Measurements from ENCODE around the gene GLIS2.

Gene GLIS2

GRCh38 chr16:4309102-4309832 is 6.6 kb upstream of the GLIS2 start:
- DNase-seq (ENCODE audit: low spot score), result no peak
- TF ChIP-seq, protein P1, sequence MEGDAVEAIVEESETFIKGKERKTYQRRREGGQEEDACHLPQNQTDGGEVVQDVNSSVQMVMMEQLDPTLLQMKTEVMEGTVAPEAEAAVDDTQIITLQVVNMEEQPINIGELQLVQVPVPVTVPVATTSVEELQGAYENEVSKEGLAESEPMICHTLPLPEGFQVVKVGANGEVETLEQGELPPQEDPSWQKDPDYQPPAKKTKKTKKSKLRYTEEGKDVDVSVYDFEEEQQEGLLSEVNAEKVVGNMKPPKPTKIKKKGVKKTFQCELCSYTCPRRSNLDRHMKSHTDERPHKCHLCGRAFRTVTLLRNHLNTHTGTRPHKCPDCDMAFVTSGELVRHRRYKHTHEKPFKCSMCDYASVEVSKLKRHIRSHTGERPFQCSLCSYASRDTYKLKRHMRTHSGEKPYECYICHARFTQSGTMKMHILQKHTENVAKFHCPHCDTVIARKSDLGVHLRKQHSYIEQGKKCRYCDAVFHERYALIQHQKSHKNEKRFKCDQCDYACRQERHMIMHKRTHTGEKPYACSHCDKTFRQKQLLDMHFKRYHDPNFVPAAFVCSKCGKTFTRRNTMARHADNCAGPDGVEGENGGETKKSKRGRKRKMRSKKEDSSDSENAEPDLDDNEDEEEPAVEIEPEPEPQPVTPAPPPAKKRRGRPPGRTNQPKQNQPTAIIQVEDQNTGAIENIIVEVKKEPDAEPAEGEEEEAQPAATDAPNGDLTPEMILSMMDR (IDR thresholded peaks at IDR 0.05; ENCODE audit: extremely low read depth, missing control alignments), result no peak

DNA sequence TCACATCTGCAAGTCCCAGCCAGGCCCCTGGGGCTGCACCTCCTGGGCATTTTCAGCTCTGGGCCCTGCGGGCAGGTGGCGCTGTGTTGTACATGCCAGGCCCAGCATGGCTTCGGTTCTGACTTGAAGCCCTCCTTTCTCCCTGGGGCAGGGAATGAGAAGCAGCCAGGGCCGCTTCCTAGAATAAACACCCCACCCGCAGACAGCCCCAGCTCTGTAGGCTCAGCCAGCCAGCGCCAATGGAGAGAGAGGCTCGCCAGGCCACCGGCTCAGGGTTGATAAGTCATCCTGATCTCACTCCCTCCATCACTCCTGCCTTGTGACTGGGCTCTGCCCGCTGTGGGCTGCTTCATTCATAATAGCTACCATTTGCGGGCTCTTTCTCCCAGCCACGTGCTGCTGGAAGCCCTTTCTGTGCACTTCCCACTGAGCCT is 6.0 kb upstream of the GLIS2 start:
- TF ChIP-seq, protein P1 (IDR thresholded peaks at IDR 0.05; ENCODE audit: extremely low read depth, missing control alignments), result peak; percentile 75

DNA sequence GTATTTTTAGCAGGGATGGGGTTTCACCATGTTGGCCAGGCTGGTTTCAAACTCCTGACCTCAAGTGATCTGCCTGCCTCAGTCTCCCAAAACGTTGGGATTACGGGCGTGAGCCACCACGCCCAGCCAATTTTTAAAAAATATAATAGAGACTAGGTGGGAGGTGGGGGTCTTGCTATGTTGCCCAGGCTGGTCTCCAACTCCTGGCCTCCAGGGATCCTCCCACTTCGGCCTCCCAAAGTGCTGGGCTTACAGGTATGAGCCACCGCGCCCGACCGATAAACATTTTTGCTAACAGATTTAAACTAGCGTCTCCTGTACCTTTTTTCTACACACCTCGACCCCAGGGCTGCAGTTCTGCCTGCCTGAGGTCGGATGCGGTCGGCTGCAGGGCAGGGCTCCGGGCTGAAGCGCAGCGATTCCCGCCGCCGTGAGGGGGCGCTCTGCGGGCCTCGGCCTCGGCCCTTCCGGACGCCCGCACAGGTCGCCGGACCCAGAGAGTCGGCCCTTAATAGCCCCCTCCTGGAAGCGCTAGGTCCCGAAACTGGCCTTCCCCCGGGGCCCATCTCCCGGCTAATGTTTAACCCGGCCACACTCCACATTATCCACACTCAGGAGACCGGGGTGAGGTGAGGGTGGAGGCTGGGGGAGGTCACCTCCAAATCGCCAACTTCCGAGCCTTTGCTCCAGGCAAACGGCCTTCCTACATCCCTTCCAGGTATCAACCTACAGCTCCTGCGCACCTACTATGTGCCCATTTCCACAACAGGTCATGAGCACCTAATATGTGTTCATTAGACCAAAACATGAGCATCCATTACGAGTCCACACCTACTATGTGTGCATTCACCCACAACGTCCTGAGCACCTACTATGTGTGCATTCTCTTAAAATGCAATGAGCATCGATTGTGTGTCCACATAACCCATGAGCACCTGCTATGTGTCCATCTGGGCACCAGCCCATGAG is 2.0 kb upstream of the GLIS2 start:
- peak; percentile 87 for DNase-seq (ENCODE audit: low spot score)
- TF ChIP-seq, protein P1 (IDR thresholded peaks at IDR 0.05; ENCODE audit: extremely low read depth, missing control alignments), result peak; percentile 70

More for the DNA sequence above, 6.0 kb upstream of the GLIS2 start:
- peak; percentile 75 for DNase-seq (ENCODE audit: low spot score)

- no peak for DNase-seq (ENCODE audit: low spot score)
- TF ChIP-seq, protein P1 (IDR thresholded peaks at IDR 0.05; ENCODE audit: extremely low read depth, missing control alignments), result no peak
These were observed 1.2 kb upstream of the GLIS2 start for GRCh38 chr16:4314532-4315185.

DNA sequence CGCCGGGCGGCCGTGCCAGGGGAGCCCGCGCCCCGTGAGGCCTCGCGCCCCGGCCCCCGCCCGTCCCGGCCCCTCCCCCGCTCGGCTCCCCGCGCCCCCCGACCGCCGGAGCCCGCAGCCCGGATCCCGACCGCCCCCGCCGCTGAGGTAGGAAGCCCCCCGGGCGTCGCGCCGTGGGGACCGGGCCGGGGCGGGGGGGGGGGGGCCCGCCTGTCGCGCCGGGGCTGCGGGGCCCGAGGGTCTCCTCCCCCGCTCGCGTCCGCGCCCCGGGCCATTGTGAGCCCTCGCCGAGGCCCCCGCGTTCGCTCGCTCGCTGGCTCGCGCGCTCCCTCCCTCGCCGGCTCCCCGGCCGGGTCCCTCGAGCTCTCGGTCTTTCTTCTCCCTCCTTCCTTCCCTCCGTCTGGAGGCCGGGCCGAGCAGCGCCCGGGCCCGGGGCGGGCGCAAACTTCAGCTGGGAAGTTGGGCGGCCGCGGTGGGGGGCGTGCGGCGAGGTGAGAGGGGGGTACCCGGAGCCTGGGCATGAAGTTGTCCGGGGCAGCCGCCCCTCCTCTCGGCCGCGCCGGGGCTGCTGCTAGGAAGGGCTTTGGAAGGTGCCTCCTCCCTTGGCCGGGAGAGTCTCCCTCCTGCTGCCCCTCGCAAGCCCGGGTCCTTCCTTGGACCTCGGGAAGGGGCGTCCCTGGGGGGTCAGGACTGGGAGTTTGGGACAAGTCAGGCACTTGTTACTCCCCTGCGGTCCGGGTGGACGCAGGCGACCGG is 419 bp downstream of the GLIS2 start:
- TF ChIP-seq, protein P1 (IDR thresholded peaks at IDR 0.05; ENCODE audit: extremely low read depth, missing control alignments), result no peak
- DNase-seq (ENCODE audit: low spot score), result no peak

GRCh38 chr16:4316864-4317531 is 1.1 kb downstream of the GLIS2 start:
- DNase-seq (ENCODE audit: low spot score), result no peak
- TF ChIP-seq, protein P1 (IDR thresholded peaks at IDR 0.05; ENCODE audit: extremely low read depth, missing control alignments), result no peak
